ENCODE measurements around the gene TNFRSF4. TPM values are rescaled to one million over a fixed set of nuclear protein-coding genes. Genes with fewer than 3 reads are reported as not detected.
A peak's percentile ranks its signal among the peaks of the same experiment; 100 is the strongest.

Gene TNFRSF4
- total RNA-seq, 2 experiments from 2014 or later = 44.1 to 52.8 TPM

DNA sequence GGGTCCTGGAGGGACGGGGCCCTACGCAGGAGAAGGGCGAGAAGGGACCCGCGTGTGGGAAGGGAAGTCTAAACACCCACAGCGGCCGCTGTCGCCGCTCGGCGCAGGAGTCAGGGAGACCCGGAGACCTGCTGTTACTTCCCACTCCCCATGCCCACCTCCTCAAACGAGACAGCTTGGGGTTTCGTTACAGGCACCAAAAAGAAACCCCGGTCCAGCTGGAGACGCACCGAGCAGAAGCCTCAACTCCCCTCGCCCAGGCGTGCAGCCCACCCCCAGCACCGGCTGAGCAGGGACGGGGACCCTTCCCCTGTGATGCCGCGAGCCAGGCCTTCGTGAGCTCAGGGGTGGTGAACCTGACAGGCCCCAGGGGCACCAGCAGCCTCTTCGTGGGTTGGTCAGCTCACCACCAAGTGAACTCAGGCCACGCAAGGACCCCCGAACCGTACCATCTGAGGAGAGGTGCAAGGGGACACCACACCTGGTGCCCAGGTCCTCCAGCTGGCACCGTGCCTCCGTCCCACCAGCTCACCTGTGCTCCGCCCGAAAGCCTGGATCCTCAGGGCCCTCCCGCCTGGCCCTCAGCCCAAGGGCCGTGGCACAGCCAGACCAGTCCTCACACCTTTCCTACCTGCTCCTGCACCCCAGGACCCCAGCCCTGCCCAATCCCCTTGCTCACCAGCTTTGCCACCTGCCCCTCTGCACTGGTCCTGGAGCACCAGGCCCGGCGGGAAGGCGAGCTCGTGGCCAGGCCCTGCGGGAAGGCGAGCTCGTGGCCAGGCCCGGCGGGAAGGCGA is 12.8 kb upstream of the TNFRSF4 start:
- Mint-ChIP-seq H3K36me3 (ENCODE audit: low read depth) (peaks cover 44% of the 10 kb centered on the region), H3K4me1 (peaks cover 18% of the 10 kb centered on the region)
- POLR2A ChIA-PET = no interaction called here

GRCh38 chr1:1225913-1226312 is 12.0 kb upstream of the TNFRSF4 start:
- Mint-ChIP-seq H3K4me1 (peaks cover 17% of the 10 kb centered on the region), H3K27ac (peak overlapping the region; percentile 28), H3K9me3 (no peaks in the 10 kb centered on the region), H3K4me3 (no peak overlapping the region), H3K27me3 (no peaks in the 10 kb centered on the region), H3K36me3 (ENCODE audit: low read depth) (peaks cover 45% of the 10 kb centered on the region)
- ChIA-PET CTCF (interaction anchor here (0.6 to 1.6 kb wide), 4 partner anchors 9 to 146 kb away, joined by 3 to 6 read pairs (median 4); no protein-coding TSS in a partner anchor), POLR2A (no interaction called here)
- DNase-seq = no peak

More for the DNA sequence above, 12.8 kb upstream of the TNFRSF4 start:
- Mint-ChIP-seq H3K27me3 (no peaks in the 10 kb centered on the region), H3K4me3 (no peak overlapping the region), H3K27ac (peak overlapping the region; percentile 62), H3K9me3 (no peaks in the 10 kb centered on the region)
- CTCF ChIA-PET = interaction anchor here (0.6 to 1.6 kb wide), 4 partner anchors 8 to 104 kb away, joined by 3 to 6 read pairs (median 6); no protein-coding TSS in a partner anchor
- no peak for DNase-seq

DNA sequence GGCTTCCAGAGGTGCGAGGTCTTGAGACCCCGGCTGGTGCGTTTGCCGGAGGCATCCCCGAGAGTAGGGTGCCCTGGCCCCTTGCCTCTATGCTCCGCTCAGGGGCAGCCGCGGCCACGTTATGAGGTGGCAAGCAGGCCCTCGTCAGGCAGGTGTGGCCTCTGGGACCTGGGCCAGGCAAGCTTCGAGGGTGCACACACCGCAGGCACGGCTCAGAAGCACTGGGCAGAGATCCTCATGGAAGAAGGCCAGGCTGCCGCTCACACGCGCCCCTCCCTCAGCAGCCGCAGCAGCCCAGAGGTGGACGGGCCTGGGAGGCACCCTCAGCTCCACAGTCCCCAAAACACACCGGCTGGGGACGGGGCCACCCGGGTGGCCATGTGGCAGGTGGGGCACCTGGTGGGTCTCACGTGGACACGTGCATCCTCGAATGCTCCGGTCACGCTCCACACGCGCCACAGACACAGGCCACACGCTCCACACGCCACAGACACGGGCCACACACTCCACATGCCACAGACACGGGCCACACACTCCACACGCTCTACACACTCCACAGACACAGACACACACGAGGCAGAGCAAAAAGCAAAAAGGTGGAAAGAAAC is 11.4 kb upstream of the TNFRSF4 start:
- H3K9me3 Mint-ChIP-seq = no peaks in the 10 kb centered on the region
- H3K36me3 Mint-ChIP-seq (ENCODE audit: low read depth) = peaks cover 47% of the 10 kb centered on the region
- no peaks in the 10 kb centered on the region for H3K27me3 Mint-ChIP-seq
- H3K27ac Mint-ChIP-seq = no peak overlapping the region
- POLR2A ChIA-PET = no interaction called here
- no peak for DNase-seq
- H3K4me3 Mint-ChIP-seq = no peak overlapping the region
- peaks cover 13% of the 10 kb centered on the region for H3K4me1 Mint-ChIP-seq
- CTCF ChIA-PET = interaction anchor here (0.9 to 1.4 kb wide), 2 partner anchors 146 to 206 kb away, joined by 3 to 4 read pairs; no protein-coding TSS in a partner anchor

DNA sequence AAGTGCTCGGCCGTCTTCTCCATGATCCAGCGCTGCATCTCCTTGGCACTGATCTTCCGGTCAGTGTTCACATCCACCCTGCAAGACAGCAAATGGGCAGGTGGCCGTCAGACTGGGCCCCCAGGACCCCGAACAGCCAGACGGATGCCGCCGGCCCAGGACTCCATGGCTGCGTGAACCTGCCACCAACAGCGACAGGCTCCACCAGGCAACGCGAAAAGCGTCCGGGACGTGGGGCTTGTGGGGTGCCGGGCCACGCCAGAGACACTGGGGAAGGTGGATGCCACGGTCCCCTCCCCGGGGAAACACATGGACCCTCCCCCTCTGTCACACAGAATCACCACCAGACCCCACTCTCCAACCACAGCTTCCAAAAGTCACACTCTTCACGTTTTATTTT is 9.9 kb upstream of the TNFRSF4 start:
- peaks cover 45% of the 10 kb centered on the region for H3K36me3 Mint-ChIP-seq (ENCODE audit: low read depth)
- no peak overlapping the region for H3K27ac Mint-ChIP-seq
- CTCF ChIA-PET = interaction anchor here (0.6 to 1.4 kb wide), 2 partner anchors 204 to 1035 kb away, joined by 3 read pairs; no protein-coding TSS in a partner anchor
- POLR2A ChIA-PET = no interaction called here
- no peaks in the 10 kb centered on the region for H3K27me3 Mint-ChIP-seq
- no peaks in the 10 kb centered on the region for H3K9me3 Mint-ChIP-seq
- H3K4me1 Mint-ChIP-seq = peaks cover 9% of the 10 kb centered on the region
- DNase-seq = no peak
- no peak overlapping the region for H3K4me3 Mint-ChIP-seq

DNA sequence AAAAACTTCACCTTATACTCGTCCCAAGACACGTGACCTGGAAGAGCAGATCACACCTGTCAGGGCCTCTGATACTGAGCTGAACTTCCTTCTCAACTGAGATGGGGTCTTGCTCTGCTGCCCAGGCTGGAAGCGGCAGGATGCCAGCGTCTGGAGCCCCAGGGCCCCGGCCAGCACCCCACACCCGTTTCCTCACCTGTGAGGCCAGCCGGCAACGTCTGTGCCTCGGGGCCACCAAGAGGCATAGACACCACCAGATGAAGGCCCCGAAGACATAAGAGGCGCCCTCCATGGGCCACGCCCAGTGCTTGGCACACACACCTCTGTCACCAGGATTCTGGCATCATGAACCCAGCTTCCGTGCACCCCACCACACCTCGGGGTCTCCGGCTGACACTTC is 9.4 kb upstream of the TNFRSF4 start:
- Mint-ChIP-seq H3K27me3 (no peaks in the 10 kb centered on the region), H3K27ac (no peak overlapping the region), H3K36me3 (ENCODE audit: low read depth) (peaks cover 45% of the 10 kb centered on the region), H3K9me3 (no peaks in the 10 kb centered on the region), H3K4me3 (no peak overlapping the region), H3K4me1 (peaks cover 10% of the 10 kb centered on the region)
- ChIA-PET POLR2A (no interaction called here), CTCF (interaction anchor here (0.6 kb wide), 1 partner anchor 1035 kb away, joined by 3 read pairs; no protein-coding TSS in a partner anchor)
- no peak for DNase-seq

DNA sequence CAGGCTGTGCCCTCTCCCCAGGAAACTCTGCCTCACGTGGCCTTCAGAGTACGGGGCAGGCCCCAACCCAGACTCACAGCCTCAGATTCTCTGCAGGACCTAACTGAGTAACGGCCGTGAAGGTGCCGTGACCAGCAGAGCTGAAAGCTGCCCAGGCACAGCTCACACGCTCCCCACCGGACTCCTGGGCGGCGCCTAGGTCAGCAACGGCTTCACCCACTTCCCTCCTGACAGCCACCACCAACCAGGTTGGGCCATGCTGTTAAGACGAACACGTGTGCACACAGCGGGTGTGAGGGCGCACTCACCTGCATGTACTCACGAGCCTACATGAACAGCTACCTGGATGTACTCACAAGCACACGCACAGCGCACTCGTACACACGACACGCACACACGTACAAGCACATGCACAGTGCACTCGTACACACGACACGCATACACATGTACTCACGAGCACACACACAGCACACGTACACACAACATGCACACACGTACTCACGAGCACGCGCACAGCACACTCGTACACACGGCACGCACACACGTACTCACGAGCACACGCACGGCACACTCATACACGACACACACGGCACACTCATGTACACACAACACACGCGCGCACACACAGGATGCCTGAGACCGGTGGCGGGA is 8.7 kb upstream of the TNFRSF4 start:
- peaks cover 16% of the 10 kb centered on the region for H3K4me1 Mint-ChIP-seq
- H3K9me3 Mint-ChIP-seq = no peaks in the 10 kb centered on the region
- no peak overlapping the region for H3K27ac Mint-ChIP-seq
- H3K27me3 Mint-ChIP-seq = no peaks in the 10 kb centered on the region
- CTCF ChIA-PET = no interaction called here
- H3K36me3 Mint-ChIP-seq (ENCODE audit: low read depth) = peaks cover 50% of the 10 kb centered on the region
- POLR2A ChIA-PET = no interaction called here
- no peak for DNase-seq
- H3K4me3 Mint-ChIP-seq = no peak overlapping the region

DNA sequence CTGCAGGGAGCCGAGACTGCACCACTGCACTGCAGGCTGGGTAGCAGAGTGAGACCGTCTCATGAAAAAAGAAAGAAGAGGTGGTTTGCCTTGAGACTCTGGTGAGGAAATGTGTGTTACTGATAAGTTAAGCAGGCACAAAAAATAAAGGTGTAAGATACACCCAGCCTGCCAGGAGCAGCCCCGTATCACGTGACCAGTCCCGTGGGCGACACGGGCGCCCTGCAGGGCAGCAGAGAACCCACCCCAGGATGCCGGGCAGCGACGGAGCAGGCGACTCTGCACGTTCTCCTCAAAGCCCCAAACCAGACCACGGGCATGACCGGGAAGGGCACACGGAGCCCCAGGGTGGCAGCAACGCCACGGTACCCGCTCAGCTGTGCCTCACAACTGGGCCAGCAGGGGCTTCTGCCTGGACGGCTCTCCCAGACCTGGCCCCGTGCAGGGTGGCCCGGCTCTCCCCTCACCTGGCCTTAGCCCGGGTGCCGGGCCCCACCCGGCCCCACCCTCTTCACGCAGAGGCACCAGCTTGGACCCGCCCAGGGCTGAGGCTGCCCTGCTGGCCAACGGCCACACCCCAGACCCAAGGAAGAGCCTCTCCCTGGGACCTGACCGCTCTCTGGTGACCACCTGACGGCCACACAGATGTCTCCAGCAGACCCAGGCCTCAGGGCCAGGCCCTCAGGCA is 8.1 kb upstream of the TNFRSF4 start:
- H3K27ac Mint-ChIP-seq = no peak overlapping the region
- CTCF ChIA-PET = no interaction called here
- POLR2A ChIA-PET = no interaction called here
- H3K9me3 Mint-ChIP-seq = no peaks in the 10 kb centered on the region
- no peaks in the 10 kb centered on the region for H3K27me3 Mint-ChIP-seq
- peaks cover 16% of the 10 kb centered on the region for H3K4me1 Mint-ChIP-seq
- H3K4me3 Mint-ChIP-seq = no peak overlapping the region
- no peak for DNase-seq
- peaks cover 53% of the 10 kb centered on the region for H3K36me3 Mint-ChIP-seq (ENCODE audit: low read depth)

GRCh38 chr1:1220197-1220596 is 6.2 kb upstream of the TNFRSF4 start:
- Mint-ChIP-seq H3K4me1 (peaks cover 23% of the 10 kb centered on the region), H3K9me3 (no peaks in the 10 kb centered on the region), H3K36me3 (ENCODE audit: low read depth) (peaks cover 52% of the 10 kb centered on the region), H3K4me3 (no peak overlapping the region), H3K27me3 (no peaks in the 10 kb centered on the region), H3K27ac (no peak overlapping the region)
- ChIA-PET CTCF (no interaction called here), POLR2A (no interaction called here)
- DNase-seq = no peak

GRCh38 chr1:1219341-1219740 is 5.4 kb upstream of the TNFRSF4 start:
- peaks cover 43% of the 10 kb centered on the region for H3K36me3 Mint-ChIP-seq (ENCODE audit: low read depth)
- POLR2A ChIA-PET = no interaction called here

GRCh38 chr1:1218524-1219200 is 4.7 kb upstream of the TNFRSF4 start:
- ChIA-PET CTCF (interaction anchor here (1.0 to 1.5 kb wide), 6 partner anchors 8 to 32 kb away, joined by 3 to 6 read pairs (median 3); no protein-coding TSS in a partner anchor), POLR2A (no interaction called here)
- Mint-ChIP-seq H3K27me3 (no peaks in the 10 kb centered on the region), H3K4me3 (no peak overlapping the region), H3K36me3 (ENCODE audit: low read depth) (peaks cover 40% of the 10 kb centered on the region), H3K4me1 (peaks cover 35% of the 10 kb centered on the region), H3K9me3 (no peaks in the 10 kb centered on the region), H3K27ac (no peak overlapping the region)
- no peak for DNase-seq

More at GRCh38 chr1:1219341-1219740, 5.4 kb upstream of the TNFRSF4 start:
- H3K27me3 Mint-ChIP-seq = no peaks in the 10 kb centered on the region
- no peaks in the 10 kb centered on the region for H3K9me3 Mint-ChIP-seq
- DNase-seq = peak; percentile 37
- H3K4me3 Mint-ChIP-seq = no peak overlapping the region
- CTCF ChIA-PET = interaction anchor here (1.0 to 1.5 kb wide), 2 partner anchors 9 kb away, joined by 3 read pairs; no protein-coding TSS in a partner anchor
- H3K27ac Mint-ChIP-seq = peak overlapping the region; percentile 68
- peaks cover 30% of the 10 kb centered on the region for H3K4me1 Mint-ChIP-seq

- H3K36me3 Mint-ChIP-seq (ENCODE audit: low read depth) = peaks cover 35% of the 10 kb centered on the region
- H3K4me3 Mint-ChIP-seq = no peak overlapping the region
Measured at GRCh38 chr1:1217621-1218523, 3.9 kb upstream of the TNFRSF4 start.

More at GRCh38 chr1:1217621-1218523, 3.9 kb upstream of the TNFRSF4 start:
- ChIA-PET CTCF (interaction anchor here (1.0 to 1.6 kb wide), 7 partner anchors 9 to 96 kb away, joined by 3 to 6 read pairs (median 3); no protein-coding TSS in a partner anchor), POLR2A (no interaction called here)
- no peaks in the 10 kb centered on the region for H3K27me3 Mint-ChIP-seq
- H3K27ac Mint-ChIP-seq = peak overlapping the region; percentile 31
- no peaks in the 10 kb centered on the region for H3K9me3 Mint-ChIP-seq
- no peak for DNase-seq
- H3K4me1 Mint-ChIP-seq = peaks cover 35% of the 10 kb centered on the region
